Non-pigmented ciliary epithelial cell (primary cell): ENCODE results near the gene LGR4.

Experiments
- DNase-seq: peaks from one replicate; pipeline ENCODE4 v3.0.0-alpha.2; 2010; ENCODE audit warnings: low read depth

LGR4 gene

GRCh38 chr11:27485930-27486773, 13.6 kb upstream of the LGR4 start:
- no peak for DNase-seq

- no peak for DNase-seq
These were observed 10.2 kb upstream of the LGR4 start for GRCh38 chr11:27482793-27483192.

GRCh38 chr11:27481992-27482391, 9.4 kb upstream of the LGR4 start:
- DNase-seq, result no peak

- no peak for DNase-seq
These were observed 5.2 kb upstream of the LGR4 start for GRCh38 chr11:27477831-27478230.

GRCh38 chr11:27477243-27477642, 4.7 kb upstream of the LGR4 start:
- no peak for DNase-seq

- DNase-seq, result no peak
These were observed 3.0 kb upstream of the LGR4 start for GRCh38 chr11:27475622-27476021.

- DNase-seq, result no peak
These were observed 422 bp upstream of the LGR4 start for GRCh38 chr11:27473017-27473406.

- no peak for DNase-seq
These were observed 797 bp downstream of the LGR4 start for GRCh38 chr11:27471589-27472397.

GRCh38 chr11:27470826-27471588, 1.6 kb downstream of the LGR4 start:
- no peak for DNase-seq

GRCh38 chr11:27470166-27470565, 2.4 kb downstream of the LGR4 start:
- DNase-seq, result no peak

- no peak for DNase-seq
These were observed 3.4 kb downstream of the LGR4 start for GRCh38 chr11:27468995-27469695.

GRCh38 chr11:27468209-27468994, 4.2 kb downstream of the LGR4 start:
- DNase-seq, result no peak

GRCh38 chr11:27467181-27467913, 5.2 kb downstream of the LGR4 start:
- no peak for DNase-seq

- DNase-seq, result no peak
These were observed 6.2 kb downstream of the LGR4 start for GRCh38 chr11:27466363-27466762.

GRCh38 chr11:27465629-27466028, 7.0 kb downstream of the LGR4 start:
- no peak for DNase-seq

GRCh38 chr11:27464909-27465308, 7.7 kb downstream of the LGR4 start:
- no peak for DNase-seq

- no peak for DNase-seq
These were observed 8.3 kb downstream of the LGR4 start for GRCh38 chr11:27464289-27464696.

GRCh38 chr11:27462543-27462942, 10.0 kb downstream of the LGR4 start:
- no peak for DNase-seq

- DNase-seq, result no peak
These were observed 12.2 kb downstream of the LGR4 start for GRCh38 chr11:27460158-27460978.
